WTC11 (cell line): ENCODE results near the gene CERS5. TPM values are rescaled to one million over a fixed set of nuclear protein-coding genes. Genes with fewer than 3 reads are reported as not detected.

Experiments
- ATAC-seq: fragments of 200-7000 bp; cut with Tn5 transposase; 2 replicates; pipeline ENCODE4 v1.10.0; 2021; ENCODE audit warnings: mild to moderate bottlenecking, moderate library complexity
- CTCF ChIA-PET: fragments of 300-600 bp; sonication (Branson Sonifier 250); formaldehyde crosslinking; loops from one replicate; lab custom pipeline; 2021; ENCODE audit warnings: antibody characterized with exemption; lab: Charles Lee
- POLR2A ChIA-PET: fragments of 350-600 bp; sonication (Branson Sonifier 250); formaldehyde crosslinking; loops from one replicate; lab custom pipeline; 2021; ENCODE audit warnings: antibody characterized with exemption; lab: Charles Lee
- DNase-seq: peaks from one replicate; pipeline ENCODE4 v3.0.0; 2021; ENCODE audit warnings: low spot score
- H3K27ac Mint-ChIP-seq: 2 replicates; pipeline ENCODE4 v1.8.0; 2021; ENCODE audit warnings: mixed read lengths
- H3K27me3 Mint-ChIP-seq: 2 replicates; pipeline ENCODE4 v1.8.0; 2021; ENCODE audit warnings: low read depth, mild to moderate bottlenecking, moderate library complexity, mixed read lengths
- H3K36me3 Mint-ChIP-seq: 2 replicates; pipeline ENCODE4 v1.8.0; 2021; ENCODE audit warnings: mixed read lengths
- H3K4me1 Mint-ChIP-seq: 2 replicates; pipeline ENCODE4 v1.8.0; 2022; ENCODE audit warnings: mixed read lengths
- H3K4me3 Mint-ChIP-seq: 2 replicates; pipeline ENCODE4 v1.8.0; 2021; ENCODE audit warnings: mild to moderate bottlenecking, moderate library complexity, mixed read lengths
- H3K9me3 Mint-ChIP-seq: 2 replicates; pipeline ENCODE4 v1.8.0; 2021; ENCODE audit warnings: mixed read lengths
- ARID4B ChIP-seq: sonication (generic); formaldehyde crosslinking; IDR thresholded peaks from 2 replicates; pipeline ENCODE4 v1.8.0; 2023; ENCODE audit warnings: missing genetic modification reagents, mild to moderate bottlenecking, borderline replicate concordance
- ATF1 ChIP-seq: sonication (generic); formaldehyde crosslinking; IDR thresholded peaks from 2 replicates; pipeline ENCODE4 v1.8.1; 2023; ENCODE audit warnings: mild to moderate bottlenecking, moderate library complexity, missing genetic modification reagents
- FOXP1 ChIP-seq: sonication (generic); formaldehyde crosslinking; IDR thresholded peaks from 2 replicates; pipeline ENCODE4 v1.8.0; 2022; ENCODE audit warnings: missing genetic modification reagents, mild to moderate bottlenecking, moderate library complexity, borderline replicate concordance
- GABPB1 ChIP-seq: sonication (generic); formaldehyde crosslinking; IDR thresholded peaks from 2 replicates; pipeline ENCODE4 v1.8.1; 2023; ENCODE audit warnings: mild to moderate bottlenecking, missing genetic modification reagents
- JUN ChIP-seq: sonication (generic); formaldehyde crosslinking; IDR thresholded peaks from 2 replicates; pipeline ENCODE4 v1.8.0; 2023; ENCODE audit warnings: mild to moderate bottlenecking, missing genetic modification reagents
- NR2C2 ChIP-seq: sonication (generic); formaldehyde crosslinking; IDR thresholded peaks from 2 replicates; pipeline ENCODE4 v1.8.0; 2022; ENCODE audit warnings: mild to moderate bottlenecking, missing genetic modification reagents
- RELA ChIP-seq: sonication (generic); formaldehyde crosslinking; IDR thresholded peaks from 2 replicates; pipeline ENCODE4 v1.8.1; 2022; ENCODE audit warnings: missing genetic modification reagents, mild to moderate bottlenecking, borderline replicate concordance
- SP1 ChIP-seq: sonication (generic); formaldehyde crosslinking; conservative IDR thresholded peaks from 2 replicates; pipeline ENCODE4 v1.8.1; 2022; ENCODE audit warnings: missing genetic modification reagents
- TCF7 ChIP-seq: sonication (generic); formaldehyde crosslinking; IDR thresholded peaks from 2 replicates; pipeline ENCODE4 v1.8.0; 2022; ENCODE audit warnings: mild to moderate bottlenecking, low read depth, missing genetic modification reagents, moderate library complexity
- TP53 ChIP-seq: sonication (generic); formaldehyde crosslinking; IDR thresholded peaks from 2 replicates; pipeline ENCODE4 v1.8.1; 2023; ENCODE audit warnings: mild to moderate bottlenecking, missing genetic modification reagents
- ZNF317 ChIP-seq: sonication (generic); formaldehyde crosslinking; IDR thresholded peaks from 2 replicates; pipeline ENCODE4 v1.8.1; 2023; ENCODE audit warnings: low read depth, mild to moderate bottlenecking, moderate library complexity, missing genetic modification reagents, borderline replicate concordance
- ZNF396 ChIP-seq: fragments of 250-450 bp; sonication (Bioruptor Pico); IDR thresholded peaks from 2 replicates; pipeline ENCODE4 v1.8.0; 2021; ENCODE audit warnings: mild to moderate bottlenecking, moderate library complexity, borderline replicate concordance
- ZNF416 ChIP-seq: fragments of 250-450 bp; sonication (Bioruptor Pico); IDR thresholded peaks from 2 replicates; pipeline ENCODE4 v1.9.0; 2021; ENCODE audit warnings: mild to moderate bottlenecking, inconsistent platforms
- total RNA-seq: library from RNA; stranded (reverse); gene quantifications from 3 replicates; pipeline ENCODE4 v1.2.3, GENCODE V29; 2021
- TF ChIP-seq, protein P1 (sequence below): sonication (generic); formaldehyde crosslinking; IDR thresholded peaks from 2 replicates; pipeline ENCODE4 v1.8.1; 2022; ENCODE audit warnings: mild to moderate bottlenecking, missing genetic modification reagents, moderate library complexity, borderline replicate concordance
- TF ChIP-seq, protein P2 (sequence below): sonication (generic); formaldehyde crosslinking; conservative IDR thresholded peaks from 2 replicates; pipeline ENCODE4 v1.8.1; 2022; ENCODE audit warnings: mild to moderate bottlenecking, missing genetic modification reagents
- TF ChIP-seq, protein P3 (sequence below): sonication (generic); formaldehyde crosslinking; IDR thresholded peaks from 2 replicates; pipeline ENCODE4 v1.8.1; 2023; ENCODE audit warnings: mild to moderate bottlenecking, missing genetic modification reagents, borderline replicate concordance
- TF ChIP-seq, protein P4 (sequence below): sonication (generic); formaldehyde crosslinking; IDR thresholded peaks from 2 replicates; pipeline ENCODE4 v1.8.0; 2023; ENCODE audit warnings: mild to moderate bottlenecking, missing genetic modification reagents

Gene CERS5
- total RNA-seq, 1 experiment from 2014 or later, result 55.8 TPM

GRCh38 chr12:50099302-50100008, 67.7 kb downstream of the CERS5 start (continued):
- TF ChIP-seq ZNF416 (no peak), TCF7 (no peak), RELA (no peak), ARID4B (no peak)
- TF ChIP-seq, protein P1, sequence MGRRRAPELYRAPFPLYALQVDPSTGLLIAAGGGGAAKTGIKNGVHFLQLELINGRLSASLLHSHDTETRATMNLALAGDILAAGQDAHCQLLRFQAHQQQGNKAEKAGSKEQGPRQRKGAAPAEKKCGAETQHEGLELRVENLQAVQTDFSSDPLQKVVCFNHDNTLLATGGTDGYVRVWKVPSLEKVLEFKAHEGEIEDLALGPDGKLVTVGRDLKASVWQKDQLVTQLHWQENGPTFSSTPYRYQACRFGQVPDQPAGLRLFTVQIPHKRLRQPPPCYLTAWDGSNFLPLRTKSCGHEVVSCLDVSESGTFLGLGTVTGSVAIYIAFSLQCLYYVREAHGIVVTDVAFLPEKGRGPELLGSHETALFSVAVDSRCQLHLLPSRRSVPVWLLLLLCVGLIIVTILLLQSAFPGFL (CRISPR knock-in tag), result no peak

DNA sequence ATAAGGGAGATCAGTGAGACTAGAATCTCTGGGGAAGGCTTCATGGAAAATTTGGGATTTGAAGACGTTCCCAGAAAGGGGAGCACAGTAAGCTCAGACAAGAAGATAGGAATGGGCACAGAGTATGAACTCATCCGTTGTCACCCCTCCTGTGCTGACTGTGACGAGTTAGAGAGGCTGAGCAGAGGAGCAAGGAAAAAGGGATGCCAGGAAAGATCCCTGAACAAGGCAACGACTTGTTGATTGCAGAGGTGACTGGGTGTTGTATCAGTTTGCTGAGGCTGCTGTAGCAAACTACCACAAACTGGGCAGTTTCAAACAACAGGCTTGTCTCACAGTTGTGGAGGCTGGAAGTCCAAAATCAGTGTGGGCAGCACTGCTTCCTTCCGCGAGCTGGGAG, 69.2 kb downstream of the CERS5 start:
- H3K4me1 Mint-ChIP-seq, result peaks cover 16% of the 10 kb centered on the region
- ATAC-seq (no peak), DNase-seq (no peak)
- no peak for TF ChIP-seq SP1 (CRISPR knock-in tag)
- no peak for TF ChIP-seq ATF1
- TF ChIP-seq ZNF317, result no peak
- H3K27me3 Mint-ChIP-seq, result no peaks in the 10 kb centered on the region
- H3K27ac Mint-ChIP-seq, result no peak overlapping the region
- H3K4me3 Mint-ChIP-seq, result no peak overlapping the region
- ChIA-PET CTCF (interaction anchor here (0.5 kb wide), 1 partner anchor 424 kb away, joined by 4 read pairs; no protein-coding TSS in a partner anchor), POLR2A (interaction anchor here (0.7 to 0.9 kb wide), 2 partner anchors 216 to 219 kb away, joined by 3 to 5 read pairs; no protein-coding TSS in a partner anchor)
- H3K36me3 Mint-ChIP-seq, result peaks cover 77% of the 10 kb centered on the region
- no peaks in the 10 kb centered on the region for H3K9me3 Mint-ChIP-seq

GRCh38 chr12:50090391-50090790, 76.8 kb downstream of the CERS5 start:
- POLR2A ChIA-PET, result no interaction called here

DNA sequence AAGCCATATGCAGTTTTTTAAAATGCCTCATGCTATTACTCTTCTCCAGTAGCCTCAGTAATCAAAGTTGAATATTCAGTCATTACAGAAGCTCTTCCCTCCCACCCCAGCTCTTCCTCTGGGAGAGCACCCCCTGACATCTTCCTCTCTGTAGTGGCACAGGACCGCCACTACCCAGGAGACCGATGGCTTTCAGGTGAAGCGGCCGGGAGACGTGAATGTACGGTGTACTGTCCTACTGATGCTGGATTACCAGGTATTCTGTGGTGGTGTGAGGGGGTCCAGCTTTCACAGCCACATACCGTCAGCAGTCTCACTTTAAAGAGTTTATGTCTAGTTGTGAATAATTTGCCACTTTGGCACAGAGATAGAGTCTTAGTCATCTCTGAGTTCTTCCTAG, 77.4 kb downstream of the CERS5 start:
- H3K9me3 Mint-ChIP-seq, result no peaks in the 10 kb centered on the region
- no peaks in the 10 kb centered on the region for H3K27me3 Mint-ChIP-seq
- no peak for DNase-seq
- H3K4me3 Mint-ChIP-seq, result no peak overlapping the region
- POLR2A ChIA-PET, result no interaction called here
- peaks cover 7% of the 10 kb centered on the region for H3K4me1 Mint-ChIP-seq
- peaks cover 70% of the 10 kb centered on the region for H3K36me3 Mint-ChIP-seq
- TF ChIP-seq NR2C2 (CRISPR knock-in tag) (no peak), JUN (CRISPR knock-in tag) (no peak), FOXP1 (CRISPR knock-in tag) (no peak), TP53 (no peak)
- TF ChIP-seq, protein P1 (CRISPR knock-in tag), result no peak
- TF ChIP-seq, protein P2, sequence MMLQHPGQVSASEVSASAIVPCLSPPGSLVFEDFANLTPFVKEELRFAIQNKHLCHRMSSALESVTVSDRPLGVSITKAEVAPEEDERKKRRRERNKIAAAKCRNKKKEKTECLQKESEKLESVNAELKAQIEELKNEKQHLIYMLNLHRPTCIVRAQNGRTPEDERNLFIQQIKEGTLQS (CRISPR knock-in tag), result no peak
- TF ChIP-seq, protein P3, sequence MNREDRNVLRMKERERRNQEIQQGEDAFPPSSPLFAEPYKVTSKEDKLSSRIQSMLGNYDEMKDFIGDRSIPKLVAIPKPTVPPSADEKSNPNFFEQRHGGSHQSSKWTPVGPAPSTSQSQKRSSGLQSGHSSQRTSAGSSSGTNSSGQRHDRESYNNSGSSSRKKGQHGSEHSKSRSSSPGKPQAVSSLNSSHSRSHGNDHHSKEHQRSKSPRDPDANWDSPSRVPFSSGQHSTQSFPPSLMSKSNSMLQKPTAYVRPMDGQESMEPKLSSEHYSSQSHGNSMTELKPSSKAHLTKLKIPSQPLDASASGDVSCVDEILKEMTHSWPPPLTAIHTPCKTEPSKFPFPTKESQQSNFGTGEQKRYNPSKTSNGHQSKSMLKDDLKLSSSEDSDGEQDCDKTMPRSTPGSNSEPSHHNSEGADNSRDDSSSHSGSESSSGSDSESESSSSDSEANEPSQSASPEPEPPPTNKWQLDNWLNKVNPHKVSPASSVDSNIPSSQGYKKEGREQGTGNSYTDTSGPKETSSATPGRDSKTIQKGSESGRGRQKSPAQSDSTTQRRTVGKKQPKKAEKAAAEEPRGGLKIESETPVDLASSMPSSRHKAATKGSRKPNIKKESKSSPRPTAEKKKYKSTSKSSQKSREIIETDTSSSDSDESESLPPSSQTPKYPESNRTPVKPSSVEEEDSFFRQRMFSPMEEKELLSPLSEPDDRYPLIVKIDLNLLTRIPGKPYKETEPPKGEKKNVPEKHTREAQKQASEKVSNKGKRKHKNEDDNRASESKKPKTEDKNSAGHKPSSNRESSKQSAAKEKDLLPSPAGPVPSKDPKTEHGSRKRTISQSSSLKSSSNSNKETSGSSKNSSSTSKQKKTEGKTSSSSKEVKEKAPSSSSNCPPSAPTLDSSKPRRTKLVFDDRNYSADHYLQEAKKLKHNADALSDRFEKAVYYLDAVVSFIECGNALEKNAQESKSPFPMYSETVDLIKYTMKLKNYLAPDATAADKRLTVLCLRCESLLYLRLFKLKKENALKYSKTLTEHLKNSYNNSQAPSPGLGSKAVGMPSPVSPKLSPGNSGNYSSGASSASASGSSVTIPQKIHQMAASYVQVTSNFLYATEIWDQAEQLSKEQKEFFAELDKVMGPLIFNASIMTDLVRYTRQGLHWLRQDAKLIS, result no peak
- TF ChIP-seq, protein P4, sequence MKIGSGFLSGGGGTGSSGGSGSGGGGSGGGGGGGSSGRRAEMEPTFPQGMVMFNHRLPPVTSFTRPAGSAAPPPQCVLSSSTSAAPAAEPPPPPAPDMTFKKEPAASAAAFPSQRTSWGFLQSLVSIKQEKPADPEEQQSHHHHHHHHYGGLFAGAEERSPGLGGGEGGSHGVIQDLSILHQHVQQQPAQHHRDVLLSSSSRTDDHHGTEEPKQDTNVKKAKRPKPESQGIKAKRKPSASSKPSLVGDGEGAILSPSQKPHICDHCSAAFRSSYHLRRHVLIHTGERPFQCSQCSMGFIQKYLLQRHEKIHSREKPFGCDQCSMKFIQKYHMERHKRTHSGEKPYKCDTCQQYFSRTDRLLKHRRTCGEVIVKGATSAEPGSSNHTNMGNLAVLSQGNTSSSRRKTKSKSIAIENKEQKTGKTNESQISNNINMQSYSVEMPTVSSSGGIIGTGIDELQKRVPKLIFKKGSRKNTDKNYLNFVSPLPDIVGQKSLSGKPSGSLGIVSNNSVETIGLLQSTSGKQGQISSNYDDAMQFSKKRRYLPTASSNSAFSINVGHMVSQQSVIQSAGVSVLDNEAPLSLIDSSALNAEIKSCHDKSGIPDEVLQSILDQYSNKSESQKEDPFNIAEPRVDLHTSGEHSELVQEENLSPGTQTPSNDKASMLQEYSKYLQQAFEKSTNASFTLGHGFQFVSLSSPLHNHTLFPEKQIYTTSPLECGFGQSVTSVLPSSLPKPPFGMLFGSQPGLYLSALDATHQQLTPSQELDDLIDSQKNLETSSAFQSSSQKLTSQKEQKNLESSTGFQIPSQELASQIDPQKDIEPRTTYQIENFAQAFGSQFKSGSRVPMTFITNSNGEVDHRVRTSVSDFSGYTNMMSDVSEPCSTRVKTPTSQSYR (CRISPR knock-in tag), result no peak
- ATAC-seq, result no peak
- H3K27ac Mint-ChIP-seq, result no peak overlapping the region
- CTCF ChIA-PET, result interaction anchor here (1.0 to 1.1 kb wide), 3 partner anchors 11 to 224 kb away, joined by 3 to 6 read pairs (median 5); no protein-coding TSS in a partner anchor

More at GRCh38 chr12:50090391-50090790, 76.8 kb downstream of the CERS5 start:
- TF ChIP-seq GABPB1 (CRISPR knock-in tag) (no peak), ZNF396 (CRISPR knock-in tag) (no peak)
- DNase-seq, result no peak
- Mint-ChIP-seq H3K4me1 (peaks cover 6% of the 10 kb centered on the region), H3K27me3 (no peaks in the 10 kb centered on the region), H3K36me3 (peaks cover 77% of the 10 kb centered on the region), H3K27ac (no peak overlapping the region), H3K9me3 (no peaks in the 10 kb centered on the region), H3K4me3 (no peak overlapping the region)
- CTCF ChIA-PET, result interaction anchor here (0.6 to 1.3 kb wide), 3 partner anchors 117 to 128 kb away, joined by 3 to 6 read pairs (median 5); no protein-coding TSS in a partner anchor
- ATAC-seq, result no peak
